HL-60 (cell line): ENCODE measurements around the gene HNRNPL.

Experiments
- POLR2AphosphoS5 ChIP-seq: IDR thresholded peaks from 2 replicates; pipeline ENCODE4 v1.6.1; 2012; ENCODE audit warnings: low read depth
- TF ChIP-seq, protein P1 (sequence below): IDR thresholded peaks from one replicate; pipeline ENCODE4 v1.5.1; 2011; ENCODE audit warnings: low read length, control low read depth, inconsistent platforms; ENCODE audit not compliant: insufficient read depth
- TF ChIP-seq, protein P2 (sequence below): IDR thresholded peaks from 2 replicates; pipeline ENCODE4 v1.6.1; 2012; ENCODE audit warnings: low read depth; ENCODE audit not compliant: insufficient replicate concordance

DNA sequence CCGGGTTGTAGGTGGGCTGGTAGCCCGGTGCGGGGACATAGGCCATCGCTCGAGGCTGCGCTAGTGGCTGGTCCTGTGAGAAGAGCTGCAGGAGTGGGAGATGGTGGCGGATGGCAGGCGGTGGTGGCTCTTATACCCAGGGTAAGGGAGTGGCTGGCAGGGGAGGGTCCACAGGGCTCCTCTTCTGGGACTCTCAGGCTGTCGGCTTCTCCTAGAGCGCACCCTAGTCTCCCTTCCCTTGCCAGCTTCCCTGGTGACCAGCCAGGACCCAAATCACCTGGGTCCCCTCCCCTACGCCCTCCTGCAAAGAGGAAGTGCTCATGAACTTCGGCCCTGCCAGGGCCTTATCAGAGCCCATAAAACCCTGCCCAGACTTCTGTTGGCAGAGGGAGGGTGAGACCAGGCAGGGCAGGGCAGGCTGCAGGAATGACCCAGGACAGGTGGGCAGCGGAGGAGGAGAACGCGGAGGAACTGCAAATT lies 36.9 kb downstream of the HNRNPL start, which contains the start of gene LGALS4:
- TF ChIP-seq, protein P1, sequence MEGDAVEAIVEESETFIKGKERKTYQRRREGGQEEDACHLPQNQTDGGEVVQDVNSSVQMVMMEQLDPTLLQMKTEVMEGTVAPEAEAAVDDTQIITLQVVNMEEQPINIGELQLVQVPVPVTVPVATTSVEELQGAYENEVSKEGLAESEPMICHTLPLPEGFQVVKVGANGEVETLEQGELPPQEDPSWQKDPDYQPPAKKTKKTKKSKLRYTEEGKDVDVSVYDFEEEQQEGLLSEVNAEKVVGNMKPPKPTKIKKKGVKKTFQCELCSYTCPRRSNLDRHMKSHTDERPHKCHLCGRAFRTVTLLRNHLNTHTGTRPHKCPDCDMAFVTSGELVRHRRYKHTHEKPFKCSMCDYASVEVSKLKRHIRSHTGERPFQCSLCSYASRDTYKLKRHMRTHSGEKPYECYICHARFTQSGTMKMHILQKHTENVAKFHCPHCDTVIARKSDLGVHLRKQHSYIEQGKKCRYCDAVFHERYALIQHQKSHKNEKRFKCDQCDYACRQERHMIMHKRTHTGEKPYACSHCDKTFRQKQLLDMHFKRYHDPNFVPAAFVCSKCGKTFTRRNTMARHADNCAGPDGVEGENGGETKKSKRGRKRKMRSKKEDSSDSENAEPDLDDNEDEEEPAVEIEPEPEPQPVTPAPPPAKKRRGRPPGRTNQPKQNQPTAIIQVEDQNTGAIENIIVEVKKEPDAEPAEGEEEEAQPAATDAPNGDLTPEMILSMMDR: no peak
- no peak for TF ChIP-seq POLR2AphosphoS5
- TF ChIP-seq, protein P2, sequence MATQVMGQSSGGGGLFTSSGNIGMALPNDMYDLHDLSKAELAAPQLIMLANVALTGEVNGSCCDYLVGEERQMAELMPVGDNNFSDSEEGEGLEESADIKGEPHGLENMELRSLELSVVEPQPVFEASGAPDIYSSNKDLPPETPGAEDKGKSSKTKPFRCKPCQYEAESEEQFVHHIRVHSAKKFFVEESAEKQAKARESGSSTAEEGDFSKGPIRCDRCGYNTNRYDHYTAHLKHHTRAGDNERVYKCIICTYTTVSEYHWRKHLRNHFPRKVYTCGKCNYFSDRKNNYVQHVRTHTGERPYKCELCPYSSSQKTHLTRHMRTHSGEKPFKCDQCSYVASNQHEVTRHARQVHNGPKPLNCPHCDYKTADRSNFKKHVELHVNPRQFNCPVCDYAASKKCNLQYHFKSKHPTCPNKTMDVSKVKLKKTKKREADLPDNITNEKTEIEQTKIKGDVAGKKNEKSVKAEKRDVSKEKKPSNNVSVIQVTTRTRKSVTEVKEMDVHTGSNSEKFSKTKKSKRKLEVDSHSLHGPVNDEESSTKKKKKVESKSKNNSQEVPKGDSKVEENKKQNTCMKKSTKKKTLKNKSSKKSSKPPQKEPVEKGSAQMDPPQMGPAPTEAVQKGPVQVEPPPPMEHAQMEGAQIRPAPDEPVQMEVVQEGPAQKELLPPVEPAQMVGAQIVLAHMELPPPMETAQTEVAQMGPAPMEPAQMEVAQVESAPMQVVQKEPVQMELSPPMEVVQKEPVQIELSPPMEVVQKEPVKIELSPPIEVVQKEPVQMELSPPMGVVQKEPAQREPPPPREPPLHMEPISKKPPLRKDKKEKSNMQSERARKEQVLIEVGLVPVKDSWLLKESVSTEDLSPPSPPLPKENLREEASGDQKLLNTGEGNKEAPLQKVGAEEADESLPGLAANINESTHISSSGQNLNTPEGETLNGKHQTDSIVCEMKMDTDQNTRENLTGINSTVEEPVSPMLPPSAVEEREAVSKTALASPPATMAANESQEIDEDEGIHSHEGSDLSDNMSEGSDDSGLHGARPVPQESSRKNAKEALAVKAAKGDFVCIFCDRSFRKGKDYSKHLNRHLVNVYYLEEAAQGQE: no peak
